ENCODE data around the gene NHLRC3. TPM values are rescaled to one million over a fixed set of nuclear protein-coding genes. Genes with fewer than 3 reads are reported as not detected.
A peak's percentile ranks its signal among the peaks of the same experiment; 100 is the strongest.
"Not testable (repeated sequence)": the region's sequence is repeated elsewhere in the genome, so short reads cannot be mapped to it uniquely, and the experiment has no call there.

Gene NHLRC3
- 4.9 TPM for polyA plus RNA-seq (2013, experiment 1 of 2; ENCODE audit: insufficient read length)
- 6.9 TPM for polyA plus RNA-seq (2013, experiment 2 of 2; ENCODE audit: insufficient read length)

- peak; percentile 91 for DNase-seq
Observed at GRCh38 chr13:39037880-39038568, at the start of gene NHLRC3, which contains the start of gene PROSER1. Gene NHLRC3, plus strand, starts transcription at chr13:39038456. Its CDS starts 184 bp downstream, at chr13:39038640. Gene PROSER1, minus strand, starts transcription at chr13:39038089. Its CDS starts 847 bp downstream, at chr13:39037242.

DNA sequence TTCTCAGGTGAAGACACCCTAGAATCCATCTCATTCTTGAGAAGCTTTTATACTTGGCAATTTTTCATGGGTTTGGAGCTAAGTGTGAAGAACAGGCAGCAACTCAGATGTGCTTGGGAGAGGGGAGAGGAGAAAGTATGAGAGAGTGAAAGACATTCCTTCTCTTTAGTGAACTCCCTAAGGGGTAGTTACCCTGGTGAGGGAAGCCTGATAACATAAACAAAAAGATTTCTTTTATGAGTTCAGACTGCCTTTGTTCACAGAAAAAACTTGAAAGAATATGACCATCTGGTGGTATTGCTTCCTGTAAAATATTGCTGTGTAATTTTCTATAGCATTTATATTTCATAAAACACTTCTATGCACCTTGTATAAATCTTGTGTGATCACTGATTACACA is 47.6 kb upstream of the NHLRC3 start, which contains the start of gene STOML3:
STOML3 (minus strand) TSS at position 139 of the 400 bp plus-strand sequence; CDS start at position 29, 110 bp downstream.
- DNase-seq = peak; percentile 6

- no peak for DNase-seq
Observed at GRCh38 chr13:38993381-38993780, 44.9 kb upstream of the NHLRC3 start.

- no peak for DNase-seq
Observed at GRCh38 chr13:38998739-38999138, 39.5 kb upstream of the NHLRC3 start.

- not testable (repeated sequence) for DNase-seq
Observed at GRCh38 chr13:39006371-39007111, 31.7 kb upstream of the NHLRC3 start.

- DNase-seq = no peak
Observed at GRCh38 chr13:39012608-39013007, 25.6 kb upstream of the NHLRC3 start.

GRCh38 chr13:39013462-39013861 is 24.8 kb upstream of the NHLRC3 start:
- DNase-seq = no peak

GRCh38 chr13:39016087-39016486 is 22.2 kb upstream of the NHLRC3 start:
- no peak for DNase-seq

DNA sequence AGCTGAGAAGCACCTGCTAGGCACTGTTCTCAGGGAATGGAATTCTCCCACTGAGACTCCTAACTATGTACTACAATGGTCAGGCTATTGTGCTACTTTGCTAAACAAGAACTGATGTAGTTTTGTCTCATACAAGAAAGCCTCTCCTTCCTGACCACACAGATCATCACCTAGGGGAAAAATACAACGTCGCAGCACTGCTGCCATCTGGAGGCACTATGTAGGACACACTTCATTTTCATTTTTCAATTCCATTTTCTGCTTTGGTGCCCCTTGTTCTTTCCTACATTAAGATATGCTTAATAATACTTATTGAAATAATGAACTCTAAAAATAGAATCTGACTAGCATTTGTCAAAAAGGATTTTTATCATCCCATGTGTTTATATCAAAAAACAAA is 21.5 kb upstream of the NHLRC3 start:
- no peak for DNase-seq

DNA sequence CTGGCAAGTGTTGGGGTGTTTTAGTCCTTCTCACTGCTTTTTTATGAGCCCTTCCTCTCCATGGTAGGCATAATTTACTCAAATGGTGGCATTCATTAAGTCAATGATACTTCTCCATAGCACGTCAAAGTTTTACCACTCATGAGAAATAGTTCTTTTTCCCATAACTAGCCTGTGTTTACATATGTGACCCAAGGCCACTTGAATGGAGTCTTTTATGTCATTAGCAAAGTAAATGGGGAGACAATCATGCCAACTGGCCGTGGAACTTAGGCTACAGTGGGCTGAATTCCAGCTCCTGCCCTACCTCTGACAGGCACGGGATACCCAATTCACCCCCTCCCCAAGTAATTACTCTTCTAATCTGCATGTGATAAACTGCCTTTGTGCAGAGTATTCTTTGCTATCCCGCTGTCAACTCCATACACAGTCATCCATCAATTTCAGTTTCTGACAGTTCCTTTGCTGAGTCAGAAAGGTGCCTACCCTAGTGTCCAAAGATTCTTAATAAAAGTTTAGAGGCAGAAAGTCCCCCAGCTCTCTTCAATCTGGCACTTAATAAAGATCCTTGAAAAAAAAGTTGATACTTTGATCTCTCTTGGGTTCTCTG is 17.3 kb upstream of the NHLRC3 start:
- DNase-seq = no peak

GRCh38 chr13:39023316-39023715 is 14.9 kb upstream of the NHLRC3 start:
- DNase-seq = no peak

DNA sequence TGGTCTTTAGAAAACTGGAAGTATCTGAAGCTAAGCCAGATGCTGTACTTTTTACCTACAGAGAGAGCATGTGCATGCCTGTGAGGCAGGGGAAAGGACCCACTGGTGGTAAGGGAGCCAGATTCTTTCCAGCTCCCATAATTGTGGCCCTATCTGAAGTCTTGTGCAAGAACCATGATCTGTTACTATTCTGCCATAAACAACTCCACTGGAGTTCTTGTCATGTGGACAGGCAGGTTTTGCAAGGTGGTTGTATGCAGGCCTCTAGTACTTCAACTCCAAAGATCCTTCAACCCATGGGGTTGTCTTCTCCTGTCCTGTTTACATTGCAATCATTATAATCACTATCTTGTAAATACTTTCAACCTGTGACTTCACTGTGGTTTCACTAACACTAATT is 14.5 kb upstream of the NHLRC3 start:
- no peak for DNase-seq

DNA sequence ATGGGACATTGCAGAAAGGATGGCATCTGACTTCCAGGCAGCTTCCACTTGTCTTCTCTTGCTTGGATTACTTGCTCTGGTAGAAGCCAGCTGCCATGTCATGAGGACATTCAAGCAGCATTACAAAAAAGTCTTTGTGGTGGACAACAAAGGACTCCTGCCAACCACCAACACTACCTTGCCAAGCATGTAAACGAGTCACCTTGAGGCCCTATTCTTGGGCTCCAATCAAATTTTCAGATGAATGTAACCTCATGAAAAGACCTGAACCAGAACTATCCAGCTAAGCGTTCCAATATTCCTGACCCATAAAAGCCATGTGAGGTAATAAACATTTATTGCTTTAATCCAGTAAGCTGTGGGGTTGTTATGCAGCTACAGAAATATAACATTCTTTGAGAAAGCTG is 12.8 kb upstream of the NHLRC3 start:
- no peak for DNase-seq

DNA sequence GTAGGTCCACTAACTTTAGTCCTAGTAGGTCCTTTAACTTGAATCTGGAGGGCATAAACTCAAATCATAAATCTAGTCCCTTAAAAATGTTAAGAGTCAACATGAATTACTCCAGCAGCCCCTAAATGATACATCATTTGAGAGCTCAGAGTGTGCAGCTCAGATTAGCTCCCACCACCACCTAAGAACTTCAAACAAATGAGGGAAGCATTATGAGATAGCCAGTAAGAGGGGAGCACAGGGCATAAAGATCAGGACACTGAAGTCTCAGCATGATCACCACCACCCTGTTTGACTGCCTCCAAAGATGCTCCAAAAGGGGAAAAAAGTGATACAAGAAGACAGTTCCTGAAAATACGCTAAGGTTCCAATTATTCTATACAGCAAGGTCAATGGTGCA is 6.1 kb upstream of the NHLRC3 start:
- DNase-seq = no peak

DNA sequence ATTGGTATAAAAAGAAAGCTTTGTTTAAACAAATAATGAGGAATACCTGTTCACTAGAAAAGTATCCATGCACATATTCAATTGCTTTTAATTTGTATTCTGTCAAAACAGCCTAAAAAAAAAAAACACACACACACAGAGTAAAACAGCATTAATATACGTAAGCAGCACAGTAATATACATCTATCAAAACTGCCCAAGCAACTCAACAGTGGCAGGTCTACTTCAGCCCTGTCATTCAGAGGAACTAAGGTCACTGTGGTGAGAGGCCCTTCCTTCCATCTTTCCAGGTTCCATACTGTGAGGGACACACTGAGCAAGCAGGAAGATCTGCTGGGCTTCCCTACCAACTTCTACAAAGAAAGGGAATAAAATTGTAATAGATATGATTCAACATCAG is 4.2 kb upstream of the NHLRC3 start:
- DNase-seq = no peak

- DNase-seq = no peak
Observed at GRCh38 chr13:39035204-39035603, 3.1 kb upstream of the NHLRC3 start.

GRCh38 chr13:39035799-39036198 is 2.5 kb upstream of the NHLRC3 start:
- no peak for DNase-seq

DNA sequence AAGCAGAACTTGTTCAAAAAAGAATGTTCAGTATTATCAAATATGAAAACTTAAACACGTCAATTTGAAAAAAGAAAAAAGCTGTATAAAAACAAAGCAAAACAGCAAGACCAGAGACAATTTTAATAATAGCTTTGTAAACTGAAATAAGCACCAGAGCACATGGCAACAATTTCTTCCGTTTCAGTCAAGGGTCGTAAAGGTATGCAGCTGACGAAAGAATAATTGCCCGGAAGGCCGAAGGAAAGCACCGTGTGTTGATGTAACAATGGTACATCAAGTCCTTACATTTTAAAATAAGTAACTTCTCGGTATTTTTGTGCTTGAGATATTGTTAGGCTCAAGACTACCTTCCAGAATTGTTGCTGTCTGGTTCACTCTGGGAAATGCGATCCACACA is 2.0 kb upstream of the NHLRC3 start:
- DNase-seq = peak; percentile 8

DNA sequence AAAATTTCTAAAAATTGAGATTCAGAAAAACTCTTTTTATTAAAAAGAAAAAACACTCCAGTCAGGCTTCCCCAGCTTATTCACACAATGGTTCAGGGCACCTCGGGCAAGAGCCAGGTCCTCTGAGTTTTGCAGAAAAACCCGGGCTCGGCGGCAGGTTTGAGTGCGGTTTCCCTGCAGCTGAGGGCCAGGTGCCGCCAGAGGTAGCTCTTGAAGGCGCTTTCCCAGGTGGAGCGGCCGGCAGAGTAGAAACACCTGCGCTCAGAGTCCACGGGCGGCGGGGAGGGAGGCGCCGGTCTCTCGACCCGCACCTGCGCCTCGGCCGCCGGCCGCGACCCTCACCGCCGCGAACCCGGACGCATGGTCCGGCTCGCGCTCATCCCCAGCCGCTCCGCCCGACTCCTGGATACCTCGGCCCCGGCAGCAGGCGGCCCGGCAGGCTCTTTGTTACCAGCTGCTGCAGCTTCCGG is 811 bp upstream of the NHLRC3 start:
- DNase-seq = peak; percentile 6

DNA sequence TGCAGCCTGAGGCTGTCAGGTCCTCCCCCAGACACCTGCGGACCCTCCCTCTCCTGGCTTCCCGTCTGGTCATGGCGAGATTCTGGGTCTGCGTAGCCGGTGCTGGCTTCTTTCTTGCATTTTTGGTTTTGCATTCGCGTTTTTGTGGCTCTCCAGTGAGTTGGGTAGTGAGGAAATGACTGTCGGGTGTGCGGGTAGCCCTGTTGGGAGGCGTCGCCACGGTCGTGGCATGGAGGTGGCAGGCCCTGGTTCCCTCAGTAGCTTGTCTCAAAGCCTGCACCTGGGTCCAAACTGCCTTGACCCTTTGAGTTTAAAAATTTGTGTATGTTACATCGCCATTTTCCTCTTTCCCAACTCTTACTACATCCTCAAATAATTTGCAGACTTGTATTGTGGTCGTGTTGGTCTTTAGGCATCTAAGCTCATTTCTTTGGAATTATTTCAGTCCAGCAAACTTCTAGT is 344 bp downstream of the NHLRC3 start:
- DNase-seq = peak; percentile 30

GRCh38 chr13:39039041-39039440 is 785 bp downstream of the NHLRC3 start:
- no peak for DNase-seq

DNA sequence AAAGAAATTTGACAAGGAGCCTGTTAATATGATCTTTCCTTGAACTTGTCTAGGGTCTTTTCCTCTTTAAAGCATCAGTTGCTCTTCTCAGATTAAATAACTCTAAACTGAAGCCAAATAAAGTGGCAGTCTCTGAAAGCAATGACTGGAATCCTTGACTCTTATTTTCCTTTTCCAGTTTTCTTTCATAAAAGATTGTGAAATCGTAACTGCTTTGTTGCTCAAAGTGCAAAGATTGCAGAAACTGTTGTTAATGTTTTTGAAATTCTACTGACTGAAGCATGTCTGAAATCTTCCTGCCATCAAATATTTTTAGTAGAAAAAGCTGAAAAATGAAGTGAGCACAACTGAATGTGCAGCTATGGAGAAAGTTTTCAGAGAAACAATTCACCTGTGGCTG is 1.9 kb downstream of the NHLRC3 start:
- no peak for DNase-seq

- no peak for DNase-seq
Observed at GRCh38 chr13:39044536-39044935, 6.3 kb downstream of the NHLRC3 start.

Measured in fibroblast of skin of back (primary cell).